Ammon's horn (tissue), 1 donor: ENCODE data around the gene SYDE1.

Experiments used
- DNase-seq: peaks from one replicate; pipeline ENCODE4 v3.0.0-alpha.2; 2016; ENCODE audit warnings: low spot score

The SYDE1 gene

GRCh38 chr19:15108145-15108844, 1.1 kb downstream of the SYDE1 start:
- DNase-seq = no peak

- no peak for DNase-seq
These were observed 1.9 kb downstream of the SYDE1 start for GRCh38 chr19:15108845-15109767.

- no peak for DNase-seq
These were observed 2.7 kb downstream of the SYDE1 start for GRCh38 chr19:15109768-15110417.

GRCh38 chr19:15110418-15110815, 3.2 kb downstream of the SYDE1 start:
- no peak for DNase-seq

- no peak for DNase-seq
These were observed 4.6 kb downstream of the SYDE1 start for GRCh38 chr19:15111758-15112157.

GRCh38 chr19:15112385-15112784, 5.2 kb downstream of the SYDE1 start:
- DNase-seq = no peak

GRCh38 chr19:15113245-15114152, 6.3 kb downstream of the SYDE1 start:
- DNase-seq = no peak

- DNase-seq = no peak
These were observed 6.9 kb downstream of the SYDE1 start for GRCh38 chr19:15114153-15114540.

- DNase-seq = peak; percentile 31
These were observed 7.9 kb downstream of the SYDE1 start for GRCh38 chr19:15115080-15115479.

GRCh38 chr19:15115762-15116615, 8.8 kb downstream of the SYDE1 start:
- no peak for DNase-seq

- DNase-seq = no peak
These were observed 9.7 kb downstream of the SYDE1 start for GRCh38 chr19:15116856-15117255.

- DNase-seq = no peak
These were observed 11.0 kb downstream of the SYDE1 start for GRCh38 chr19:15118248-15118647.

GRCh38 chr19:15118789-15119494, 11.7 kb downstream of the SYDE1 start:
- DNase-seq = no peak

GRCh38 chr19:15120135-15121026, 13.2 kb downstream of the SYDE1 start:
- no peak for DNase-seq

- DNase-seq = no peak
These were observed 15.3 kb downstream of the SYDE1 start for GRCh38 chr19:15122331-15123030.

GRCh38 chr19:15123031-15123890, 16.1 kb downstream of the SYDE1 start:
- no peak for DNase-seq

- DNase-seq = peak; percentile 76
These were observed 16.7 kb downstream of the SYDE1 start for GRCh38 chr19:15123900-15124299.
